NCI-H146 treated with DMSO at 0.1 percent for 48 hours (cell line): Measurements from ENCODE around the gene GATD1.
A peak's percentile ranks its signal among the peaks of the same experiment; 100 is the strongest.

Source experiments
- DNase-seq: peaks from one replicate; lab custom pipeline; 2025; ENCODE audit not compliant: unreplicated experiment; lab: John Stamatoyannopoulos, UW

GATD1 gene

GRCh38 chr11:729492-730074 lies 47.7 kb downstream of the GATD1 start:
- DNase-seq, result no peak

DNA sequence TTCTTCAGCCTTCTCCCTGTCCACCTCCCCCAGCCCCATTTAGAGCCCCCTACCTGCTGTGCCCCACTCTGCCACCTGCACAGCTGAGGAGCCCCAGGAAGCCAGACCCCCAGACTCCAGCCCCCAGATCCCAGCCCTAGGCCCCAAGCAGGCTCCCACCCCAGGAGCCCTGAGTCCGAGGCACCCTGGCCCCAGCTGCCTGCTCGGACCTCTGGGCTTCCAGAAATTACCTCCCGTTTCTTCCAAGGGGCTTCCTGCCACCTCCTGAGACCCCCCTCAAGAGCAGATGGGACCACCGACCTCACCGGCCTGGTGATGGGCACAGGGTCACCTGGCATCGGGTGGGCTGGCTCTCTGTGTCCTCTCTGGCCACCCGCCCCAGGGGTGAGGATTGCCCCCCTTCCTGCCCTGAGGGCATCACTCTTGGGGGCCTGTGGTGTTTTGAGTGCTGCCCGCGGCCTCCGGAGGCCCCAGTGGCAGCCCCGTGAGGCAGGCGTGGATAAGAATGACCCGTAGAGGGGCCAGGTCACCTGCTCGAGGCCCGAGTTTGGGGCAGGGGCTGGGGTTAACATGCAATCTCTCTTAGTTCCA lies 48.3 kb downstream of the GATD1 start:
- DNase-seq, result no peak

GRCh38 chr11:727859-728748 lies 49.2 kb downstream of the GATD1 start:
- DNase-seq, result peak; percentile 10

DNA sequence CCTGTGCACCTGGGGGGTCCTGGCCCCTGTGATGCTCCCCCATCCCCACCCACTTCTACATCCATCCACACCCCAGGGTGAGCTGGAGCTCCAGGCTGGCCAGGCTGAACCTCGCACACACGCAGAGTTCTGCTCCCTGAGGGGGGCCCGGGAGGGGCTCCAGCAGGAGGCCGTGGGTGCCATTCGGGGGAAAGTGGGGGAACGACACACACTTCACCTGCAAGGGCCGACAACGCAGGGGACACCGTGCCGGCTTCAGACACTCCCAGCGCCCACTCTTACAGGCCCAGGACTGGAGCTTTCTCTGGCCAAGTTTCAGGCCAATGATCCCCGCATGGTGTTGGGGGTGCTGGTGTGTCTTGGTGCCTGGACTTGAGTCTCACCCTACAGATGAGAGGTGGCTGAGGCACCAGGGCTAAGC lies 50.0 kb downstream of the GATD1 start:
- no peak for DNase-seq

DNA sequence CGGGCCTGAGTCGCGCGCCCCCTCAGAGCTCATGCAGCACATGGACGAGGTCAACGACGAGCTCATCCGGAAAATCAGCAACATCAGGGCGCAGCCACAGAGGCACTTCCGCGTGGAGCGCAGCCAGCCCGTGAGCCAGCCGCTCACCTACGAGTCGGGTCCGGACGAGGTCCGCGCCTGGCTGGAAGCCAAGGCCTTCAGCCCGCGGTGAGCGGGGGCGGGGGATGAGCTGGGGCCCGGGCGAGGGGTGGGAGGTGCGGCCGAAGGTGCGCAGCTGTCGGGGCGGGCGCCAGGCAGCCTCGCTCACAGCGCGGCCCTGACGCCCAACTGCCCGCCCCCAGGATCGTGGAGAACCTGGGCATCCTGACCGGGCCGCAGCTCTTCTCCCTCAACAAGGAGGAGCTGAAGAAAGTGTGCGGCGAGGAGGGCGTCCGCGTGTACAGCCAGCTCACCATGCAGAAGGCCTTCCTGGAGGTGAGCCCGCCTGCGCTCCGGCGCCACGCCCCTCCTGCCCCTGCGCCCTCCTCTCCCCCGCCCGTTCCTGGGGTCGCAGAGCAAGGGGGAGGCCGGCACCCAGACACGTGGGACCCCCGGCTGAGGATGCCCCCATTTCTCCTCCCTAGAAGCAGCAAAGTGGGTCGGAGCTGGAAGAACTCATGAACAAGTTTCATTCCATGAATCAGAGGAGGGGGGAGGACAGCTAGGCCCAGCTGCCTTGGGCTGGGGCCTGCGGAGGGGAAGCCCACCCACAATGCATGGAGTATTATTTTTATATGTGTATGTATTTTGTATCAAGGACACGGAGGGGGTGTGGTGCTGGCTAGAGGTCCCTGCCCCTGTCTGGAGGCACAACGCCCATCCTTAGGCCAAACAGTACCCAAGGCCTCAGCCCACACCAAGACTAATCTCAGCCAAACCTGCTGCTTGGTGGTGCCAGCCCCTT lies 50.7 kb downstream of the GATD1 start:
- peak; percentile 47 for DNase-seq

DNA sequence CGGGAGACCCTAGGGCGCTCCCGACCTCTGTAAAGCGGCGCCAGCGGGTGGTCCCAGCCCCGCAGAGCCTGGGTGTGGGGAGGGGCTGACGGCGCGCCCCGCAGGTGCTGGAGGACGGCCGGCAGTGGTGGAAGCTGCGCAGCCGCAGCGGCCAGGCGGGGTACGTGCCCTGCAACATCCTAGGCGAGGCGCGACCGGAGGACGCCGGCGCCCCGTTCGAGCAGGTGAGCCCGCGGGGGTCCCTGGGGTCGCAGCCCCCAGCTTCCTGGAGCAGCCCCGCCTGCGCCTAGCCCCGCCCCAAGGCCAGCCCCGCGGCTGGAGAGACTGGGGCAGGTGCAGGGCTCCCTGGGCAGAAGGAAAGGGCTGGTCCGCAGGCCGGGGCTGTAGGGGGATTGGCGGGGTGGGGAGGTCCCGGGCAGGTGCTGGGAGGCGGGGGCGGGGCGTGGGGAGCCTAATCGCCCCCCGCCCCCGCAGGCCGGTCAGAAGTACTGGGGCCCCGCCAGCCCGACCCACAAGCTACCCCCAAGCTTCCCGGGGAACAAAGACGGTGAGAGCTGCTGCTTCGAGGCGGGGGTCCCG lies 51.6 kb downstream of the GATD1 start:
- peak; percentile 46 for DNase-seq

DNA sequence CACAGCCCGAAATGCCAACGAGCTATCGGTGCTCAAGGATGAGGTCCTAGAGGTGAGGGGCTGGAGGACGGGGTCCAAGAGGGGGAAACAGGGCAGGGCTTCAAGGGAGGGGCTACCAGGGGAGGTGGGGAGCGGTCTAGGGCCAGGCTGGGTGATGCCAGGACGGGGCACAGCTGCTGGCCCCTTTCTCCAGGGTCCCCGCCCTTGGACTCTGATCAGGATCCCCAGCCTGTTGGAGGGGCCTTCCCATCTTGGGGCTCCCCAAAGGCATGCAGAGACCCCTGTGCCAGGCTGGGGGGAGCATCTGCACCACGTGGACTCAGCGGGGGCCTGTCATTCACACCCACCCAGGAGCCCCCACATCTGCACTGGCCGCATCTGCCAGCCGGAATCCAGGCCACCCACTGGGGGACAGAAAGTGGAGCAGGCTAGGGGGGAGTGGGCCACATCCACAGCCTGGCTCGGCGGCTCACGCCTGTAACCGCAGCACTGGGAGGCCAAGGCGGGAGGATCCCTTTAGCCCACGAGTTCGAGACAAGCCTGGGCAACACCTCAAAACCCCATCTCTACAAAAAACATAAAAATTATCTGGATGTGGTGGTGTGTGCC lies 52.4 kb downstream of the GATD1 start:
- DNase-seq, result no peak

DNA sequence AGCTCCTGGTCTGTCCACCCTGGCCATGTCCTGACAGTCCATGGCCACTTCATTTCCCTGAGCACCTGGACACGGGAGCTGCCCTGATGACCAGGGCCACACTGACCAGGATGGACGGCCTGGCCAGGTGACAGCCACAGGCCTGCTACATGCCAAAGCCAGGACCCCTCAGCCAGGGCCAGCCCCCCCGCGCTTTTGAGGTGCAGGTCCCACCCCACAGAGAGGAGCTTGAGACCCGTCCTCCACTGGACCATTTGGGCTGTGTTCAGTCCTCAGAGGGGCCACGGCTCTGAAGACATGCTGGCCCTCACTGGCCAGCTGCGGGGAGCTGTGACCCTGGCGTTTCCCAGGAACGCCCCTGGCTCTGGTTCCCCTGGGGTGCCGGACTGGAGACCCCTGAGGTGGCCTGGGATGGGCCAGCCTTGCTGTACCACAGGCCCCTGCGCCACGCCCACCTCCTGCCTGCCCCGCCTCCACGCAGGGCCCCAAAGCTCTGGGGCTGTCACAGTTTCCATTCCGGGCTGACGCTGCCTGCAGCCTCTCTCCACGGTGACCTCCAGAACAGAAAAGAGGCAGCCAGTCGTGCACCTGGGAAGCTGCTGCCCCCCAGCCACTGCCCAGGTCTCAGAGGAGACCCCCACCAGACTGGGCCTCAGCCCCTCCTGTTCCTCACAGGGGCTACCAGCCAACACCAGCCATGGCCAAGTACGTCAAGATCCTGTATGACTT lies 53.1 kb downstream of the GATD1 start:
- no peak for DNase-seq

- DNase-seq, result peak; percentile 37
Observed at GRCh38 chr11:723120-723883, 54.0 kb downstream of the GATD1 start.

DNA sequence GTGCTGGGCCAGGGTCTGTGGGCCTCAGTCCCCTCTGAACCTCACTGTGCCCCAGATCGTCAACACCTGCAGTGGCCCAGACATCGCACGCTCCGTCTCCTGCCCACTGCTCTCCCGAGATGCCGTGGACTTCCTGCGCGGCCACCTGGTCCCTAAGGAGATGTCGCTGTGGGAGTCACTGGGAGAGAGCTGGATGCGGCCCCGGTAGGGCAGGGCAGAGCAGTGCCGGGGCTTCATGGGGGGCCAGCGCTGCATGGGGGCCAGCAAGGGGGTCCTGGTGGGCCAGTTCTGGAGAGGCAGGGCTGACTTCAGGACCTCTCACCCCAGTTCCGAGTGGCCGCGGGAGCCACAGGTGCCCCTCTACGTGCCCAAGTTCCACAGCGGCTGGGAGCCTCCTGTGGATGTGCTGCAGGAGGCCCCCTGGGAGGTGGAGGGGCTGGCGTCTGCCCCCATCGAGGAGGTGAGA lies 54.9 kb downstream of the GATD1 start:
- DNase-seq, result no peak

DNA sequence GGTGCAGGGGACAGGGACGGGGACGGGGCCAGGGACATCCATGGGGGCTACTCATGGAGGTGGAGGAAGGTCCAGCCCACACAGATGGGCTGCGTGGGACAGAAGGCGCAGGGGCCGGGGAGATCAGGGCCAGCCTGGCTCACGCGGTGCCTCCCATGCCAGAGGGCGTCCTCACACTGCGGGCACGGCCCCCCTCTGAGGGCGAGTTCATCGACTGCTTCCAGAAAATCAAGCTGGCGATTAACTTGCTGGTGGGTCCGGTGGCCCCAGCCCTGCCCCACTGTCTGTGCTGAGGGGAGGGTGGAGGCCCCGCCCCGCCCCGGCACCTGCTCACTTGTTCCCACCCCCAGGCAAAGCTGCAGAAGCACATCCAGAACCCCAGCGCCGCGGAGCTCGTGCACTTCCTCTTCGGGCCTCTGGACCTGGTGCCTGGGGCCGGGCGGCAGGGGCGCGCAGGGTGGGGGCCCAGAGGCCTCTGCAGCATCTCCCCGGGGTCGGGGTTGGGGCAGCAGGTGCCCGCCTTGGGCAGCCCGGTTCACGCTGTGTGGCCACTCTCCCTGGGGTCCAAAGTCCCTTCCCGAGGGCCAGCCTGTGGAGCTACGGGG lies 55.4 kb downstream of the GATD1 start:
- peak; percentile 68 for DNase-seq

GRCh38 chr11:721247-721740 lies 56.0 kb downstream of the GATD1 start:
- peak; percentile 68 for DNase-seq

DNA sequence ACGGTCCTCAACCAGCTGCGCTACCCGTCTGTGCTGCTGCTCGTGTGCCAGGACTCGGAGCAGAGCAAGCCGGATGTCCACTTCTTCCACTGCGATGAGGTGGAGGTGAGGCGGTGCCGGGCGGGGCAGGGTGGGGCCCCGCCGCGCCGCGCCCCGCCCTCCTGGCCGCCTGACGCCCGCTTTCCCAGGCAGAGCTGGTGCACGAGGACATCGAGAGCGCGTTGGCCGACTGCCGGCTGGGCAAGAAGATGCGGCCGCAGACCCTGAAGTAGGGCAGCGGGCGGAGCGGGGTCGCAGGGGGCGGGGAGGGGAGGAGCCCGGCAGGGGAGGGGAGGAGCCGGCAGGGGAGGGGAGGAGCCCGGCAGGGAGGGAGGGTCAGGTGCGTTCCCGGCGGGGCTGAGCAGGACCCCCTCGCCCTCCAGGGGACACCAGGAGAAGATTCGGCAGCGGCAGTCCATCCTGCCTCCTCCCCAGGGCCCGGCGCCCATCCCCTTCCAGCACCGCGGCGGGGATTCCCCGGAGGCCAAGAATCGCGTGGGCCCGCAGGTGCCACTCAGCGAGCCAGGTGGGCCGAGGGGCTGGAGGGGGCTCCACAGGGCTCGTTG lies 56.5 kb downstream of the GATD1 start:
- DNase-seq, result no peak

DNA sequence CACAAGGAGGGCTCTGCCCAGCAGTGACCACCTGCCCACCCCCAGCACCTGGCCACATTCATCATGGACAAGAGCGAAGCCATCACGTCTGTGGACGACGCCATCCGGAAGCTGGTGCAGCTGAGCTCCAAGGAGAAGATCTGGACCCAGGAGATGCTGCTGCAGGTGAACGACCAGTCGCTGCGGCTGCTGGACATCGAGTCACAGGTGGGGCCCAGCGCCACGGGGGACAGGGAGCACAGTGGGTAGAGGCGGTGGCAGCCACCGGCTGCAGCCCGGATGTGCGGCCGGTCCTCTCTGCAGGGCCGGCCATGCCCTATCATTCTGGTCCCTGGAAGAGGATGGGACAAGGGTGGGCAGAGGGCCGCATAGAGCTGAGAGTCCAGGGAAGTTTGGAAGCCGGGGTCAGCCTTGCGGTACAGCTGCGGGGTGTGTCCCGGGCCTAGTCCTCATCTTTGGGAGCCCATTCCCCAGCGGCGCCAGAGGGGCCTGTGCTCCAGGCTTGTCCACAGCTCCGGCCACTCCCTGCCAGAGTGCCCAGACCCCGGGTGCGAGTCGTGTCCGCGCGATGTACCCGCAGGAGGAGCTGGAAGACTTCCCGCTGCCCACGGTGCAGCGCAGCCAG lies 57.2 kb downstream of the GATD1 start:
- DNase-seq, result no peak

DNA sequence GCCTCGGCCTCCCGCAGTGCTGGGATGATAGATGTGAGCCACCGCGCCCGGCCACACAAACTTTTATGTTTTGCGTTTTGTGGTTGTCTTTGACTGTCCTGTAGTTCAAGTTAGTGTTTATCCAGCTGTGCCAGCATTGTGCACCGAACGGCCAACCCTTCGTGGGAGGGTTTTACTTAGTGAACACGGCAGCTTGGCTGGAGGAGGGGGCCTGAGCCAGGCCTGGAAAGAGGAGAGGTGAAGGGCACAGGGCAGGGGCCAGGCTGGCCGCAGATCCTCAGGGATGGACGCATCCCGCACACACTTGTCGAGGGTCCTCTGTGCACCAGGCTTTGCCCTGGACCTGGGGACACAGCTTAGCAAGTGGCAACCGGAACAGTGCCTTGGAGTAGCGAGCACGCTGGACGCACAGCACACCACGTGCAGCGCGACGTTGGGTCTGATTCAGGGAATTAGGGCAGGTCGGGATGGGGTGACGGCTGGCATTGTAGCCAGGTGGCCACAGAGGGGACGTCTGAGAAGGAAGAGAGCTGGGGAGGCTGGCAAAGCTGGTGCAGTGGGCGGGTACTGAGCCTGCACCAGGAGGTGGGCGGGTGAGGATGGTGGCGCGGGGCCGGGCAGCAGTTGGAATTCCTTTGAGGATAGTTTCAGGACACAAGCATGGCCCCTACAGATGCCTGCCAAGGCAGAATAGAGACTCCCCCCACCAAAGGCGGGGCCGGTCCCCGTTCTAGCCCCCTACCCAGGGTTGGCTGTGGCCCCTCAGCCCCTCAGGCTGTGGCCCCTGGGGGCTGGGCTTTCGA lies 57.9 kb downstream of the GATD1 start:
- DNase-seq, result no peak
